ENCODE results near the gene GSE1. TPM values are rescaled to one million over a fixed set of nuclear protein-coding genes. Genes with fewer than 3 reads are reported as not detected.

Gene GSE1
- total RNA-seq, 3 donors from 2014 or later: 15.5 to 15.6 (median 15.5) TPM

DNA sequence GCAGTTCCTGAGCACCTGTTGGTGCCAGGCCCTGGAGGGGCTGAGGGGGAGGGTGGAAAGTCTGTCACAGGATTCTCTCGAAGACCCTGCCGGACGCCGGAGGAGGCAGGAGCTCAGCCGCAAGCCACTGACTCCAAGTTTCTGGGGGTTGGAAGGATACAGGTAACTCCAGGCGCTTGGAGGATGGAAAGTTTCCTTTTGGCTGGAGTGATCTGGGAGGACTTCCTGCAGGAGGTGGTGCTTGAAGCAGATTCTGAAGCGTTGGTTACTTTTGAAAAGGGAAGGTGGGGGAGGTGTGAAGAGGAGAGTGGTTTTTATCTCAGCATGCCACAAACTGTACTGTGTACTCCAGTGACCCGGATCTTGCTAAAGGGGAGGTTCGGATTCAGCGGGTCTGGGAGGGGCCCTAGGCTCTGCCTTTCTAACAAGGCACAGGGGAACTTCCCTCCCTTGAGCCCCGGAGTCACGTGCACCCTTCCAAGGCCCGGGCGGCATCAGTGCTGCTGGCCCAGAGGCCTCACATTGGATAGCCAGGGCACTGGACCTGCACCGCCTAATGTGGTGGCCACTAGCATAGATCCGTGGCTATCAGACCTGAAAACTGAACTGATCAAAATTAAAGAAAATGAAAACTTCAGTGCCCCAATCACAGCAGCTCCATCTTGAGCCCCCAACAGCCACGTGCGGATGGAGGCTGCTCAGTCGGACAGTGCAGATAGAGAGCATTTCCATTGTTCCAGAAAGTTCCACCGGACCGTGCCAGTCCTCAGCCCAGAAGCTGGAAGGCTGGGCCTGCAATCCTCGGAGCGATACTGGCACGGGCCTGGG, 42.2 kb upstream of the GSE1 start:
- Mint-ChIP-seq H3K27me3 (ENCODE audit: low read depth) (no peaks in the 10 kb centered on the region), H3K36me3 (ENCODE audit: insufficient read depth) (no peaks in the 10 kb centered on the region), H3K9me3 (no peaks in the 10 kb centered on the region), H3K4me1 (ENCODE audit: low read depth) (peaks cover 63% of the 10 kb centered on the region), H3K4me3 (peak overlapping the region; percentile 31)
- DNase-seq (no peak), ATAC-seq (peak; percentile 57 to 58)

DNA sequence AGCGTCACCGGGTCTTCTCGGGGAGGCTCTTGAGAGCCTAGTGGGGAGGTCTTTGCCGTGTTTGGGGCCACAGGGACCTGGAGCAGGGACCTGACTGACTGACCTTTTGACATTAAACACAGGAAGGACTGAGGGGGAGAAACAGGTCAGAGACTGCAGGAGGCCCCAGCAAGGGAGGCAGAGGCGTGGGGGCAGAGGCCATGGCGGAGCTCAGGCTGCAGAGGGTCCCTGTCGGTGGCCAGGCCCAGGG, 41.6 kb upstream of the GSE1 start:
- Mint-ChIP-seq H3K4me1 (ENCODE audit: low read depth) (peaks cover 59% of the 10 kb centered on the region), H3K4me3 (peak overlapping the region; percentile 31), H3K27me3 (ENCODE audit: low read depth) (no peaks in the 10 kb centered on the region), H3K9me3 (no peaks in the 10 kb centered on the region), H3K36me3 (ENCODE audit: insufficient read depth) (no peaks in the 10 kb centered on the region)
- ATAC-seq: no peak
- DNase-seq: no peak

- no peaks in the 10 kb centered on the region for H3K27me3 Mint-ChIP-seq (ENCODE audit: low read depth)
- H3K4me1 Mint-ChIP-seq (ENCODE audit: low read depth): peaks cover 56% of the 10 kb centered on the region
- H3K4me3 Mint-ChIP-seq: no peak overlapping the region
These were observed 41.1 kb upstream of the GSE1 start for GRCh38 chr16:85571813-85572619.

GRCh38 chr16:85573045-85573695, 40.0 kb upstream of the GSE1 start:
- H3K4me3 Mint-ChIP-seq: no peak overlapping the region
- H3K27me3 Mint-ChIP-seq (ENCODE audit: low read depth): no peaks in the 10 kb centered on the region
- no peak for DNase-seq
- no peaks in the 10 kb centered on the region for H3K36me3 Mint-ChIP-seq (ENCODE audit: insufficient read depth)
- peaks cover 47% of the 10 kb centered on the region for H3K4me1 Mint-ChIP-seq (ENCODE audit: low read depth)
- H3K9me3 Mint-ChIP-seq: no peaks in the 10 kb centered on the region
- no peak for ATAC-seq

More at GRCh38 chr16:85571813-85572619, 41.1 kb upstream of the GSE1 start:
- ATAC-seq (no peak), DNase-seq (no peak)
- Mint-ChIP-seq H3K9me3 (no peaks in the 10 kb centered on the region), H3K36me3 (ENCODE audit: insufficient read depth) (no peaks in the 10 kb centered on the region)

- no peaks in the 10 kb centered on the region for H3K9me3 Mint-ChIP-seq
- no peaks in the 10 kb centered on the region for H3K36me3 Mint-ChIP-seq (ENCODE audit: insufficient read depth)
- peaks cover 41% of the 10 kb centered on the region for H3K4me1 Mint-ChIP-seq (ENCODE audit: low read depth)
- H3K4me3 Mint-ChIP-seq: no peak overlapping the region
- no peaks in the 10 kb centered on the region for H3K27me3 Mint-ChIP-seq (ENCODE audit: low read depth)
- DNase-seq: no peak
- no peak for ATAC-seq
These were observed 39.2 kb upstream of the GSE1 start for GRCh38 chr16:85573696-85574641.

DNA sequence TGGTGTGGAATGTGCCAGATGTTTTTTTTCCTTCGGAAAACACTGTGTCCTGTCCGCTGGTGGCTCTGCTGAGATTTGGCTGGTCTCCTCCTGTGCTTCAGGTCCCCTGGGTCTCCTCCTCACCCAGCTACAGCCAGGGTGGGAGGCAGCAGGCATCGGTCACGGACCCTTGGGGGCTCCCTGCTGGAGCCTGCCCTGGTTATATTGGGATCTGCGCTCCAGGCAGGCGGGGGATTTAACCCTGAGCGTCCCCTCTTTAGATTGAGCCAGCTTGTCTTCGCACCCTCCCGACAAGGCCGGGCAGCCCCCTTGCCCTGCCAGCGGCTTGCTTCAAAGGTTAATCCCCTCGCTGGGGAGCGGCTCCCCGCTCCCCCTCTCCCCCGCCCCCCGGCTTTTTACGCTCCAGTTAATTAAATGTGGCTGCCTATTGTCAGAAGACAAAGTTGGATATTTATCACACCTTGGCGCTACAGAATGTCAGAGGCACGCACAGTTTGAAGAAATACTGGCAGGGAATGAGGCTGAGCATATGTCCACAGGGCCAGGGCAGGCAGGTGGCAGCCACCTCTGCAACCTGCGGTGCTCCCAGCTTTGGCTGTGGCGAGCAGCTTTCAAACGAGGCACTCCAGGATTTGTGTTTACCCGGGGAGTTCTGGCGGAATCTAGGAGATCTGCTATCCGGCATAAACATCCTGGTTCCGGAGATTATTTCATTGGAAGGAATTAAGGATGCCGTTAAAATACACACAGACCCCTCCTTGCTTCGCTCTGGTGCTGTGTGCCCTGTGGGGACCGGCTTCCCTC, 38.2 kb upstream of the GSE1 start:
- no peak overlapping the region for H3K4me3 Mint-ChIP-seq
- H3K9me3 Mint-ChIP-seq: no peaks in the 10 kb centered on the region
- no peaks in the 10 kb centered on the region for H3K27me3 Mint-ChIP-seq (ENCODE audit: low read depth)
- H3K36me3 Mint-ChIP-seq (ENCODE audit: insufficient read depth): no peaks in the 10 kb centered on the region
- no peak for ATAC-seq
- DNase-seq: no peak
- peaks cover 37% of the 10 kb centered on the region for H3K4me1 Mint-ChIP-seq (ENCODE audit: low read depth)

DNA sequence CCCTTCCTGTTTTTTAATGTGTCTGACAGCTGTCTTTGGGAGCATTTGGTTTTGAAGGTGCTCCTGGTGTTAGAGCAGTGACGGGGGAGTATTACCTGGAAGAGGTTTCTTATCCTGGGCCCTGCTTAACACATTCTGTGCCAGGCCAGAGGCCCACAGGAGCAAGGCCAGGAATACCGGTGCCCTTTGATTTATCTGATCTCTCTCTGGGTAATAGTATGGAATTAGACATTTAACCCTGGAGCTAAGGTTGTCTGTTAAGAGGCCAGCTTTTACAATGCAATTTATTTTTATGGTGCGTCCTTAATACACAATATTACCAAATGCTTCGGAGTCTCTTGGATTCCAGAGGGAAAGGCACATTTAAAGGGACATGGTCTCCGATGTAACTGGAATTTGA, 37.2 kb upstream of the GSE1 start:
- no peak for DNase-seq
- peaks cover 28% of the 10 kb centered on the region for H3K4me1 Mint-ChIP-seq (ENCODE audit: low read depth)
- no peaks in the 10 kb centered on the region for H3K36me3 Mint-ChIP-seq (ENCODE audit: insufficient read depth)
- H3K9me3 Mint-ChIP-seq: no peaks in the 10 kb centered on the region
- H3K27me3 Mint-ChIP-seq (ENCODE audit: low read depth): no peaks in the 10 kb centered on the region
- ATAC-seq: no peak
- H3K4me3 Mint-ChIP-seq: no peak overlapping the region

DNA sequence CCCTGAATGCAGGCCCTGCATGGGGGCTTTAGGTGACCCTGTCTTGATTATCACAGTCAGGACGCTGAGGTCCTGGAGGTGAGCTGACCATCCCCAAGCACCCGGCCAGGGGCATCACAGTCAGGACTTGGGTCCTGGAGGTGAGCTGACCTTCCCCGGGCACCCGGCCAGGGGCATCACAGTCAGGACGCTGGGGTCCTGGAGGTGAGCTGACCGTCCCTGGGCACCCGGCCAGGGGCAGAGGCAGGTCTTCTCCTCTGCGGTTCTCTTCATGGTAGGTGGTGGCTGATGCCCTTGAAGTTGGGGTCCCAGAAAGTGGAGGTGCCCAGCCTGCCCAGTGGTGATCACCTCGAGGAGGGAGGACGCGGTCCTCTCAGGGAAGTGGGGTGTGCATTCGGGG, 36.2 kb upstream of the GSE1 start:
- Mint-ChIP-seq H3K9me3 (no peaks in the 10 kb centered on the region), H3K27me3 (ENCODE audit: low read depth) (no peaks in the 10 kb centered on the region), H3K36me3 (ENCODE audit: insufficient read depth) (no peaks in the 10 kb centered on the region), H3K4me3 (no peak overlapping the region), H3K4me1 (ENCODE audit: low read depth) (peaks cover 19% of the 10 kb centered on the region)
- DNase-seq: no peak
- no peak for ATAC-seq

- Mint-ChIP-seq H3K9me3 (no peaks in the 10 kb centered on the region), H3K36me3 (ENCODE audit: insufficient read depth) (no peaks in the 10 kb centered on the region), H3K4me3 (no peak overlapping the region), H3K27me3 (ENCODE audit: low read depth) (no peaks in the 10 kb centered on the region), H3K4me1 (ENCODE audit: low read depth) (peaks cover 14% of the 10 kb centered on the region)
- ATAC-seq (no peak), DNase-seq (no peak)
These were observed 35.1 kb upstream of the GSE1 start for GRCh38 chr16:85577899-85578598.

GRCh38 chr16:85578599-85578948, 34.5 kb upstream of the GSE1 start:
- ATAC-seq (no peak), DNase-seq (no peak)
- Mint-ChIP-seq H3K4me3 (no peak overlapping the region), H3K36me3 (ENCODE audit: insufficient read depth) (no peaks in the 10 kb centered on the region), H3K9me3 (no peaks in the 10 kb centered on the region), H3K4me1 (ENCODE audit: low read depth) (peaks cover 18% of the 10 kb centered on the region), H3K27me3 (ENCODE audit: low read depth) (no peaks in the 10 kb centered on the region)

DNA sequence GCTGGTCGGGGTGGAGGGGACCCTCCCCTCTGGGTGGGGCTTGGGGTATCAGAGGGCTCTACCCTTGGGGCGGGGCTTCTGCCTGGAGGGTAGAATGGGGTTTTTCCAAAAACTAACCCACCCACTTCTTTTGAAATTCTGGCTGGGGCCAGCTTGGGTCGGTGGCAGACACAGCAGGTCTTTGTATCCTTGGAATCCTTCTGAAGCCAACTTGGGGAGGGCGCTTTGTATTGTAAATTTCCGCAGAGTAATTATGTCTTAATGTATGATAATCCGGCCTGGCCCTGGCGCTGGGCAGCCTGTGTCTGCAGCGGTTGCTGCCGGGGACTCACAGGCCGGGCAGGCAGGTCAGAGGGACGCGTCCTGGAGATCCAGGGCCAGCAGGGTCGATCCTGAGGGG, 33.9 kb upstream of the GSE1 start:
- Mint-ChIP-seq H3K27me3 (ENCODE audit: low read depth) (no peaks in the 10 kb centered on the region), H3K36me3 (ENCODE audit: insufficient read depth) (no peaks in the 10 kb centered on the region), H3K4me3 (no peak overlapping the region), H3K9me3 (no peaks in the 10 kb centered on the region), H3K4me1 (ENCODE audit: low read depth) (peaks cover 18% of the 10 kb centered on the region)
- ATAC-seq (no peak), DNase-seq (no peak)

- Mint-ChIP-seq H3K4me1 (ENCODE audit: low read depth) (peaks cover 19% of the 10 kb centered on the region), H3K36me3 (ENCODE audit: insufficient read depth) (no peaks in the 10 kb centered on the region), H3K4me3 (no peak overlapping the region), H3K9me3 (no peaks in the 10 kb centered on the region), H3K27me3 (ENCODE audit: low read depth) (no peaks in the 10 kb centered on the region)
- ATAC-seq: no peak
- no peak for DNase-seq
These were observed 33.1 kb upstream of the GSE1 start for GRCh38 chr16:85579923-85580580.

Measured in activated T-cell treated with anti-CD3 and anti-CD28 coated beads, Interleukin-2, amount 50 U/mL, for 4 hours (primary cell).